Measurements from ENCODE around the gene DSPP.

- TF ChIP-seq CTCF (IDR thresholded peaks at IDR 0.05): no peak
- TF ChIP-seq POLR2A (IDR thresholded peaks at IDR 0.05): no peak
- TF ChIP-seq POLR2AphosphoS5 (IDR thresholded peaks at IDR 0.05): no peak
Measured at GRCh38 chr4:87559090-87559837, 49.1 kb upstream of the DSPP start.
